ENCODE data around the gene CREB5. TPM values are rescaled to one million over a fixed set of nuclear protein-coding genes. Genes with fewer than 3 reads are reported as not detected.

Gene CREB5
- total RNA-seq, 1 experiment from 2014 or later: 1.3 TPM

GRCh38 chr7:28373990-28374389, 38.3 kb upstream of the CREB5 start:
- Mint-ChIP-seq H3K9me3 (no peaks in the 10 kb centered on the region), H3K27ac (no peak overlapping the region)
- DNase-seq (ENCODE audit: low spot score): no peak

GRCh38 chr7:28375729-28376128, 36.6 kb upstream of the CREB5 start:
- ChIA-PET POLR2A (no interaction called here), CTCF (interaction anchor here (0.7 to 0.9 kb wide), 2 partner anchors 239 to 266 kb away, joined by 3 read pairs; no protein-coding TSS in a partner anchor)
- Mint-ChIP-seq H3K27me3 (ENCODE audit: low read depth) (no peaks in the 10 kb centered on the region), H3K36me3 (no peaks in the 10 kb centered on the region), H3K4me1 (no peaks in the 10 kb centered on the region), H3K9me3 (no peaks in the 10 kb centered on the region), H3K27ac (no peak overlapping the region), H3K4me3 (no peak overlapping the region)
- TF ChIP-seq, protein P1, sequence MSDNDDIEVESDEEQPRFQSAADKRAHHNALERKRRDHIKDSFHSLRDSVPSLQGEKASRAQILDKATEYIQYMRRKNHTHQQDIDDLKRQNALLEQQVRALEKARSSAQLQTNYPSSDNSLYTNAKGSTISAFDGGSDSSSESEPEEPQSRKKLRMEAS (CRISPR knock-in tag; IDR thresholded peaks at IDR 0.05): no peak
- TF ChIP-seq AFF4 (CRISPR knock-in tag; IDR thresholded peaks at IDR 0.05; ENCODE audit: borderline replicate concordance): no peak
- DNase-seq (ENCODE audit: low spot score) (no peak), ATAC-seq (no peak)

More at GRCh38 chr7:28373990-28374389, 38.3 kb upstream of the CREB5 start:
- no peak for ATAC-seq
- Mint-ChIP-seq H3K27me3 (ENCODE audit: low read depth) (no peaks in the 10 kb centered on the region), H3K4me1 (no peaks in the 10 kb centered on the region; the same call in 1 of the 2 replicates), H3K4me3 (no peak overlapping the region), H3K36me3 (no peaks in the 10 kb centered on the region)
- no peak for TF ChIP-seq SP1 (CRISPR knock-in tag; conservative IDR thresholded peaks at IDR 0.05)
- TF ChIP-seq, protein P2, sequence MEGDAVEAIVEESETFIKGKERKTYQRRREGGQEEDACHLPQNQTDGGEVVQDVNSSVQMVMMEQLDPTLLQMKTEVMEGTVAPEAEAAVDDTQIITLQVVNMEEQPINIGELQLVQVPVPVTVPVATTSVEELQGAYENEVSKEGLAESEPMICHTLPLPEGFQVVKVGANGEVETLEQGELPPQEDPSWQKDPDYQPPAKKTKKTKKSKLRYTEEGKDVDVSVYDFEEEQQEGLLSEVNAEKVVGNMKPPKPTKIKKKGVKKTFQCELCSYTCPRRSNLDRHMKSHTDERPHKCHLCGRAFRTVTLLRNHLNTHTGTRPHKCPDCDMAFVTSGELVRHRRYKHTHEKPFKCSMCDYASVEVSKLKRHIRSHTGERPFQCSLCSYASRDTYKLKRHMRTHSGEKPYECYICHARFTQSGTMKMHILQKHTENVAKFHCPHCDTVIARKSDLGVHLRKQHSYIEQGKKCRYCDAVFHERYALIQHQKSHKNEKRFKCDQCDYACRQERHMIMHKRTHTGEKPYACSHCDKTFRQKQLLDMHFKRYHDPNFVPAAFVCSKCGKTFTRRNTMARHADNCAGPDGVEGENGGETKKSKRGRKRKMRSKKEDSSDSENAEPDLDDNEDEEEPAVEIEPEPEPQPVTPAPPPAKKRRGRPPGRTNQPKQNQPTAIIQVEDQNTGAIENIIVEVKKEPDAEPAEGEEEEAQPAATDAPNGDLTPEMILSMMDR (IDR thresholded peaks at IDR 0.05): no peak
- ChIA-PET CTCF (no interaction called here), POLR2A (no interaction called here)

GRCh38 chr7:28376634-28377033, 35.7 kb upstream of the CREB5 start:
- ChIA-PET POLR2A (interaction anchor here (0.7 kb wide), 1 partner anchor 75 kb away, joined by 4 read pairs; no protein-coding TSS in a partner anchor), CTCF (interaction anchor here (0.7 to 0.9 kb wide), 2 partner anchors 238 to 280 kb away, joined by 3 read pairs; no protein-coding TSS in a partner anchor)
- no peaks in the 10 kb centered on the region for H3K9me3 Mint-ChIP-seq
- H3K27me3 Mint-ChIP-seq (ENCODE audit: low read depth): no peaks in the 10 kb centered on the region
- ATAC-seq (no peak), DNase-seq (ENCODE audit: low spot score) (no peak)
- H3K27ac Mint-ChIP-seq: no peak overlapping the region
- H3K36me3 Mint-ChIP-seq: no peaks in the 10 kb centered on the region
- no peak for TF ChIP-seq GTF2I (CRISPR knock-in tag; conservative IDR thresholded peaks at IDR 0.05)
- TF ChIP-seq PRDM15 (CRISPR knock-in tag; IDR thresholded peaks at IDR 0.05): no peak
- no peak for TF ChIP-seq ZNF219 (CRISPR knock-in tag; IDR thresholded peaks at IDR 0.05; ENCODE audit: borderline replicate concordance)
- no peak for TF ChIP-seq E2F4 (CRISPR knock-in tag; IDR thresholded peaks at IDR 0.05; ENCODE audit: borderline replicate concordance, low read depth)
- no peak for TF ChIP-seq JAZF1 (CRISPR knock-in tag; IDR thresholded peaks at IDR 0.05)
- TF ChIP-seq TCF7 (CRISPR knock-in tag; IDR thresholded peaks at IDR 0.05; ENCODE audit: low read depth): no peak
- TF ChIP-seq ATF1 (CRISPR knock-in tag; IDR thresholded peaks at IDR 0.05): no peak
- TF ChIP-seq FOXJ3 (CRISPR knock-in tag; IDR thresholded peaks at IDR 0.05; ENCODE audit: borderline replicate concordance): no peak
- TF ChIP-seq ZSCAN18 (CRISPR knock-in tag; IDR thresholded peaks at IDR 0.05): no peak
- TF ChIP-seq, protein P3, sequence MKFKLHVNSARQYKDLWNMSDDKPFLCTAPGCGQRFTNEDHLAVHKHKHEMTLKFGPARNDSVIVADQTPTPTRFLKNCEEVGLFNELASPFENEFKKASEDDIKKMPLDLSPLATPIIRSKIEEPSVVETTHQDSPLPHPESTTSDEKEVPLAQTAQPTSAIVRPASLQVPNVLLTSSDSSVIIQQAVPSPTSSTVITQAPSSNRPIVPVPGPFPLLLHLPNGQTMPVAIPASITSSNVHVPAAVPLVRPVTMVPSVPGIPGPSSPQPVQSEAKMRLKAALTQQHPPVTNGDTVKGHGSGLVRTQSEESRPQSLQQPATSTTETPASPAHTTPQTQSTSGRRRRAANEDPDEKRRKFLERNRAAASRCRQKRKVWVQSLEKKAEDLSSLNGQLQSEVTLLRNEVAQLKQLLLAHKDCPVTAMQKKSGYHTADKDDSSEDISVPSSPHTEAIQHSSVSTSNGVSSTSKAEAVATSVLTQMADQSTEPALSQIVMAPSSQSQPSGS (CRISPR knock-in tag; IDR thresholded peaks at IDR 0.05; ENCODE audit: borderline replicate concordance, low read depth): no peak
- TF ChIP-seq NR2C2 (CRISPR knock-in tag; IDR thresholded peaks at IDR 0.05): no peak
- no peak overlapping the region for H3K4me3 Mint-ChIP-seq
- peaks cover 4% of the 10 kb centered on the region for H3K4me1 Mint-ChIP-seq
